Fibroblast of lung (primary cell): ENCODE data around the gene MYO1F. TPM values are rescaled to one million over a fixed set of nuclear protein-coding genes. Genes with fewer than 3 reads are reported as not detected.

Experiments used
- DNase-seq, 2 donors: peaks; one replicate each; pipeline versions ENCODE4 v3.0.0 to v3.0.0-alpha.2; 2010; ENCODE audit warnings: low read depth in 2 of 2
- H2AFZ ChIP-seq: 2 replicates; pipeline ENCODE4 v1.5.1; 2012; ENCODE audit warnings: low read length, control low read depth, inconsistent platforms
- H3K27ac ChIP-seq: 2 replicates; pipeline ENCODE4 v1.5.1; 2011; ENCODE audit warnings: low read length, control low read depth; ENCODE audit not compliant: insufficient read depth
- H3K27me3 ChIP-seq: 2 replicates; pipeline ENCODE4 v1.5.1; 2011; ENCODE audit warnings: mild to moderate bottlenecking, low read length; ENCODE audit not compliant: control insufficient read depth, insufficient read depth
- H3K36me3 ChIP-seq: 2 replicates; pipeline ENCODE4 v1.5.1; 2011; ENCODE audit warnings: low read length; ENCODE audit not compliant: control insufficient read depth, insufficient read depth
- H3K4me1 ChIP-seq: 2 replicates; pipeline ENCODE4 v1.5.1; 2011; ENCODE audit warnings: low read length; ENCODE audit not compliant: control insufficient read depth, insufficient read depth; ENCODE audit errors: extremely low read depth
- H3K4me2 ChIP-seq: 2 replicates; pipeline ENCODE4 v1.5.1; 2011; ENCODE audit warnings: low read length, control low read depth; ENCODE audit not compliant: insufficient read depth; ENCODE audit errors: extremely low read depth
- H3K4me3 ChIP-seq, 4 experiments: fragments of 200-600 bp in 1 of 4; sonication (generic) in 1 of 4; replicated peaks in 1 of 4; 2 replicates each; pipeline ENCODE4 v1.5.1; 2011 to 2016; ENCODE audit warnings: low read length in 4 of 4, low read depth in 3 of 4, mild to moderate bottlenecking in 3 of 4, control low read depth in 2 of 4, inconsistent platforms in 1 of 4, mixed read lengths in 1 of 4; ENCODE audit not compliant: insufficient read depth in 1 of 4; ENCODE audit errors: control extremely low read depth in 1 of 4
- H3K79me2 ChIP-seq: 2 replicates; pipeline ENCODE4 v1.5.1; 2012; ENCODE audit warnings: mild to moderate bottlenecking, low read length, inconsistent platforms; ENCODE audit not compliant: control insufficient read depth, insufficient read depth
- H3K9ac ChIP-seq: 2 replicates; pipeline ENCODE4 v1.5.1; 2011; ENCODE audit warnings: mild to moderate bottlenecking, low read length, control low read depth; ENCODE audit not compliant: insufficient read depth
- H3K9me3 ChIP-seq: 2 replicates; pipeline ENCODE4 v1.5.1; 2012; ENCODE audit warnings: low read depth, low read length; ENCODE audit not compliant: control insufficient read depth, insufficient read depth
- H4K20me1 ChIP-seq: 2 replicates; pipeline ENCODE4 v1.5.1; 2011; ENCODE audit warnings: low read length; ENCODE audit not compliant: control insufficient read depth, insufficient read depth; ENCODE audit errors: extremely low read depth
- EZH2 ChIP-seq: IDR thresholded peaks from 2 replicates; pipeline ENCODE4 v1.5.1; 2012; ENCODE audit warnings: low read length, control low read depth, mild to moderate bottlenecking; ENCODE audit errors: missing control alignments
- polyA plus RNA-seq, 2 donors: library from polyadenylated mRNA; depleted of rRNA in 1 of 2; stranded (reverse) in 1 of 2; unstranded in 1 of 2; fragments of >200 nt; gene quantifications; 2 replicates each; pipeline ENCODE4 v1.2.1, GENCODE V29; 2011 to 2012; ENCODE audit warnings: missing spikeins in 1 of 2
- total RNA-seq: library from RNA; depleted of rRNA; stranded (reverse); fragments of >200 nt; gene quantifications from 2 replicates; pipeline ENCODE4 v1.2.1, GENCODE V29; 2014
- TF ChIP-seq, protein P1 (sequence below), 2 donors: IDR thresholded peaks in 1 of 2; conservative IDR thresholded peaks in 1 of 2; 1 replicate in 1 of 2; 2 replicates in 1 of 2; pipeline ENCODE4 v1.5.1; 2011 to 2012; ENCODE audit warnings: low read length in 2 of 2, control low read depth in 1 of 2, inconsistent platforms in 1 of 2, low read depth in 1 of 2, mild to moderate bottlenecking in 1 of 2

Gene MYO1F
- total and polyA plus RNA-seq, 2 donors (not counting 1 experiment from before 2014, with no cell fraction given): 0.08 to 0.17 TPM

DNA sequence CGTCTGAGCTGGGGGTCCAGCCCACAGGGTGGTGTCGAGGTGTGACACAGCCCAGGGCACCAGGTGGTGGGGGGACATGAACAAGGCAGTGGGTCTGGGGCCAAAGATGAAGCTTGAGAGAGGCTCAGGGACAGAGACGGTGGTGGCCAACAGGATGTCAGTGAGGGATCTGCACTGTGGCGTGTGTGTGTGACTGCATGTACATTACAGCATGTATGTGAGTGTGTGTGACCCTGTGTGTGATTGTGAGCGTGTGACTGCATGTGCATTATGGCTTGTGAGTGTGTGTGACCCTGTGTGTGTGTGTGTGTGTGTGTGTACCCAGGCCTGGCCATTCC is 31.7 kb upstream of the MYO1F start:
- H3K4me1 ChIP-seq: peaks cover 7% of the 10 kb centered on the region
- peak overlapping the region; percentile 70 for H3K9ac ChIP-seq
- H3K27ac ChIP-seq: peak overlapping the region; percentile 54
- no peak for DNase-seq
- H3K36me3 ChIP-seq: no peaks in the 10 kb centered on the region
- no peaks in the 10 kb centered on the region for H4K20me1 ChIP-seq
- no peaks in the 10 kb centered on the region for H3K9me3 ChIP-seq
- TF ChIP-seq, protein P1, sequence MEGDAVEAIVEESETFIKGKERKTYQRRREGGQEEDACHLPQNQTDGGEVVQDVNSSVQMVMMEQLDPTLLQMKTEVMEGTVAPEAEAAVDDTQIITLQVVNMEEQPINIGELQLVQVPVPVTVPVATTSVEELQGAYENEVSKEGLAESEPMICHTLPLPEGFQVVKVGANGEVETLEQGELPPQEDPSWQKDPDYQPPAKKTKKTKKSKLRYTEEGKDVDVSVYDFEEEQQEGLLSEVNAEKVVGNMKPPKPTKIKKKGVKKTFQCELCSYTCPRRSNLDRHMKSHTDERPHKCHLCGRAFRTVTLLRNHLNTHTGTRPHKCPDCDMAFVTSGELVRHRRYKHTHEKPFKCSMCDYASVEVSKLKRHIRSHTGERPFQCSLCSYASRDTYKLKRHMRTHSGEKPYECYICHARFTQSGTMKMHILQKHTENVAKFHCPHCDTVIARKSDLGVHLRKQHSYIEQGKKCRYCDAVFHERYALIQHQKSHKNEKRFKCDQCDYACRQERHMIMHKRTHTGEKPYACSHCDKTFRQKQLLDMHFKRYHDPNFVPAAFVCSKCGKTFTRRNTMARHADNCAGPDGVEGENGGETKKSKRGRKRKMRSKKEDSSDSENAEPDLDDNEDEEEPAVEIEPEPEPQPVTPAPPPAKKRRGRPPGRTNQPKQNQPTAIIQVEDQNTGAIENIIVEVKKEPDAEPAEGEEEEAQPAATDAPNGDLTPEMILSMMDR (conservative IDR thresholded peaks at IDR 0.05 in 1 of 2, IDR thresholded peaks at IDR 0.05 in 1 of 2; ENCODE audit: low read depth in 1 of 2, low read length in 2 of 2): no peak
- no peak for TF ChIP-seq EZH2
- H3K79me2 ChIP-seq: no peaks in the 10 kb centered on the region
- H3K27me3 ChIP-seq: no peaks in the 10 kb centered on the region
- peak overlapping the region; percentile 9 to 77 (median 41) for H3K4me3 ChIP-seq
- peak overlapping the region; percentile 90 for H3K4me2 ChIP-seq
- peak overlapping the region; percentile 89 for H2AFZ ChIP-seq

- Histone ChIP-seq H4K20me1 (no peaks in the 10 kb centered on the region), H2AFZ (no peak overlapping the region), H3K4me3 (no peak overlapping the region), H3K4me1 (peaks cover 7% of the 10 kb centered on the region), H3K79me2 (no peaks in the 10 kb centered on the region), H3K27me3 (no peaks in the 10 kb centered on the region), H3K9me3 (no peaks in the 10 kb centered on the region), H3K27ac (no peak overlapping the region), H3K9ac (no peak overlapping the region), H3K36me3 (no peaks in the 10 kb centered on the region), H3K4me2 (no peak overlapping the region)
- peak; percentile 33 to 87 for DNase-seq
- TF ChIP-seq, protein P1 (conservative IDR thresholded peaks at IDR 0.05 in 1 of 2, IDR thresholded peaks at IDR 0.05 in 1 of 2; ENCODE audit: low read depth in 1 of 2, low read length in 2 of 2): no peak
These were observed 30.1 kb upstream of the MYO1F start for GRCh38 chr19:8607386-8607785.

DNA sequence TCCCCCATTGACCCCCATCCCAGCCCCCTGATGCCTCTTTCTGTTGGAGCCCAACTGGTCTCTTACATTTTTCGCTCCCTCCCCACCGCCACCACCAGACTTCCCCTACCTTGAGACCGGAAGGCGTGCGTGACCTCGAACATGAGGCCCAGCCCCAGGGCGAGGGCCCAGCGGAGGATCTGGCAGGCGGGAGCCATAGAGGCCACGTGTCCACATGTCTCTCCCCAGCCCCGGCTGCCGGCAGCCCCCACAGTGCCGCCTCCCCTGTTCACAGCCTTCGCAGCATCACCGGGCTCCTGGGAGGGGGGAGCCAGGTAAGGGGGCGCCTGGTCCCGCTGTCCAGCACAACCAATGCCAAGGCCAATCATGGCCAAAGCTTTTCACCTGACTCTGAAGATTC is 28.3 kb upstream of the MYO1F start:
- Histone ChIP-seq H3K79me2 (no peaks in the 10 kb centered on the region), H3K9ac (no peak overlapping the region), H3K4me3 (no peak overlapping the region), H3K27me3 (no peaks in the 10 kb centered on the region), H3K4me2 (no peak overlapping the region), H4K20me1 (no peaks in the 10 kb centered on the region), H3K36me3 (no peaks in the 10 kb centered on the region), H2AFZ (no peak overlapping the region), H3K4me1 (peaks cover 7% of the 10 kb centered on the region), H3K9me3 (no peaks in the 10 kb centered on the region), H3K27ac (no peak overlapping the region)
- TF ChIP-seq, protein P1 (conservative IDR thresholded peaks at IDR 0.05 in 1 of 2, IDR thresholded peaks at IDR 0.05 in 1 of 2; ENCODE audit: low read depth in 1 of 2, low read length in 2 of 2): no peak
- no peak for TF ChIP-seq EZH2
- no peak for DNase-seq
